Osteocyte (in vitro differentiated cells): ENCODE measurements around the gene HAPLN2. TPM values are rescaled to one million over a fixed set of nuclear protein-coding genes. Genes with fewer than 3 reads are reported as not detected.
"Not testable (repeated sequence)": the region's sequence is repeated elsewhere in the genome, so short reads cannot be mapped to it uniquely, and the experiment has no call there.

ENCODE experiments used
- DNase-seq: peaks from one replicate; pipeline ENCODE4 v3.0.0; 2021; ENCODE audit warnings: mixed read lengths; ENCODE audit not compliant: unreplicated experiment; ENCODE audit errors: extremely low spot score
- H3K27ac Mint-ChIP-seq: one replicate; pipeline ENCODE4 v1.8.0; 2021; ENCODE audit warnings: mild to moderate bottlenecking, mixed read lengths; ENCODE audit not compliant: unreplicated experiment
- H3K27me3 Mint-ChIP-seq: one replicate; pipeline ENCODE4 v1.8.0; 2021; ENCODE audit warnings: mixed read lengths; ENCODE audit not compliant: unreplicated experiment
- H3K36me3 Mint-ChIP-seq: one replicate; pipeline ENCODE4 v1.8.0; 2021; ENCODE audit warnings: mixed read lengths; ENCODE audit not compliant: unreplicated experiment
- H3K4me1 Mint-ChIP-seq: one replicate; pipeline ENCODE4 v1.8.0; 2021; ENCODE audit warnings: mixed read lengths; ENCODE audit not compliant: unreplicated experiment
- H3K4me3 Mint-ChIP-seq: one replicate; pipeline ENCODE4 v1.8.0; 2021; ENCODE audit warnings: mild to moderate bottlenecking, moderate library complexity, mixed read lengths; ENCODE audit not compliant: unreplicated experiment
- H3K9me3 Mint-ChIP-seq: one replicate; pipeline ENCODE4 v1.8.0; 2021; ENCODE audit warnings: mixed read lengths; ENCODE audit not compliant: unreplicated experiment
- total RNA-seq: library from RNA; stranded (reverse); gene quantifications from 2 replicates; pipeline ENCODE4 v1.2.1, GENCODE V29; 2021
- TF ChIP-seq, protein P1 (sequence below): fragments of 200-600 bp; sonication (generic); IDR thresholded peaks from 2 replicates; pipeline ENCODE4 v1.5.0; 2021; ENCODE audit warnings: antibody characterized with exemption, mild to moderate bottlenecking, moderate library complexity

The HAPLN2 gene
- total RNA-seq, 1 donor from 2014 or later = 0.35 TPM

GRCh38 chr1:156582388-156583017, 36.7 kb upstream of the HAPLN2 start:
- H3K27ac Mint-ChIP-seq = no peak overlapping the region
- TF ChIP-seq, protein P1, sequence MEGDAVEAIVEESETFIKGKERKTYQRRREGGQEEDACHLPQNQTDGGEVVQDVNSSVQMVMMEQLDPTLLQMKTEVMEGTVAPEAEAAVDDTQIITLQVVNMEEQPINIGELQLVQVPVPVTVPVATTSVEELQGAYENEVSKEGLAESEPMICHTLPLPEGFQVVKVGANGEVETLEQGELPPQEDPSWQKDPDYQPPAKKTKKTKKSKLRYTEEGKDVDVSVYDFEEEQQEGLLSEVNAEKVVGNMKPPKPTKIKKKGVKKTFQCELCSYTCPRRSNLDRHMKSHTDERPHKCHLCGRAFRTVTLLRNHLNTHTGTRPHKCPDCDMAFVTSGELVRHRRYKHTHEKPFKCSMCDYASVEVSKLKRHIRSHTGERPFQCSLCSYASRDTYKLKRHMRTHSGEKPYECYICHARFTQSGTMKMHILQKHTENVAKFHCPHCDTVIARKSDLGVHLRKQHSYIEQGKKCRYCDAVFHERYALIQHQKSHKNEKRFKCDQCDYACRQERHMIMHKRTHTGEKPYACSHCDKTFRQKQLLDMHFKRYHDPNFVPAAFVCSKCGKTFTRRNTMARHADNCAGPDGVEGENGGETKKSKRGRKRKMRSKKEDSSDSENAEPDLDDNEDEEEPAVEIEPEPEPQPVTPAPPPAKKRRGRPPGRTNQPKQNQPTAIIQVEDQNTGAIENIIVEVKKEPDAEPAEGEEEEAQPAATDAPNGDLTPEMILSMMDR = no peak
- H3K36me3 Mint-ChIP-seq = no peaks in the 10 kb centered on the region
- H3K4me1 Mint-ChIP-seq = peaks cover 2% of the 10 kb centered on the region
- H3K9me3 Mint-ChIP-seq = no peaks in the 10 kb centered on the region
- no peaks in the 10 kb centered on the region for H3K27me3 Mint-ChIP-seq
- DNase-seq = no peak
- H3K4me3 Mint-ChIP-seq = no peak overlapping the region

DNA sequence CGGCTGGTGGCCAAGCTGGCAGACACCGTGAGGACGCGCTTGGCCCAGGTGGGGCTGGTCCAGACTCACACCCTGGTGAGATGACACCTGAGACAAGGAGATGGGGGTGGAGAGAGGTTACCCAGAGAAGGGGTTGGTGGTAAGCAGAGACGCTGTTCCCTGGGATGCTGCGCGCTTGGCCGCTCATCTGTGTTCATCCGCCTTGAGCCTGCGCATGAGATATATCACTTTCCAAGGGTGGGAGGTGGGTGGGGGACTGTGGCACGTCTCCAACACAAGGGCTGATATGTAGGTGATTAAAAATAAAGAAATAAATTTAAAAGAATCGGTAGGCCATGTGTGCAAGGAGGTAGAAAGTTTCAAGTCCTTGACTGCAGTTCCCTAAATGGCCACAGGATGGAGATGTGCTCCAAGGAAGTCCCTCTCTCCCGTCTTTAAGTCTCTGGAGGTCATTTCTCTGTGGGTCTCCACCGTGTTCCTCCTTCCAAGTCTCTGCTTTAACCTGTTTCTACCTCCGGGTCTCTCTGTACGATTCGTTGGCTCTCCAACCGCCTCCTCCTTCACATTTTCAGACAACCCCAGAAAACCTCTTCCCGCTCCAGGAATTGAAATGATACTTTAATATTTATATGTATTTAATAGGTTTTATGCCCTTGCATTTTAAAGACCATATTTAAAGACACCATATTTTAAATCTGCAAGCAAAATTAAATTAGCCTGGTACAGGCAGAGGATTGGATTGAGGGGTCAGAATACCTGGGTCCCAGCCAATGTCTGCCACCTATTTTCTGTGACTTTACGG, 35.2 kb upstream of the HAPLN2 start:
- H3K4me3 Mint-ChIP-seq = no peak overlapping the region
- no peak overlapping the region for H3K27ac Mint-ChIP-seq
- H3K4me1 Mint-ChIP-seq = peaks cover 2% of the 10 kb centered on the region
- H3K27me3 Mint-ChIP-seq = peaks cover 2% of the 10 kb centered on the region
- DNase-seq = no peak
- no peaks in the 10 kb centered on the region for H3K36me3 Mint-ChIP-seq
- TF ChIP-seq, protein P1 = peak; percentile 90
- H3K9me3 Mint-ChIP-seq = no peaks in the 10 kb centered on the region

DNA sequence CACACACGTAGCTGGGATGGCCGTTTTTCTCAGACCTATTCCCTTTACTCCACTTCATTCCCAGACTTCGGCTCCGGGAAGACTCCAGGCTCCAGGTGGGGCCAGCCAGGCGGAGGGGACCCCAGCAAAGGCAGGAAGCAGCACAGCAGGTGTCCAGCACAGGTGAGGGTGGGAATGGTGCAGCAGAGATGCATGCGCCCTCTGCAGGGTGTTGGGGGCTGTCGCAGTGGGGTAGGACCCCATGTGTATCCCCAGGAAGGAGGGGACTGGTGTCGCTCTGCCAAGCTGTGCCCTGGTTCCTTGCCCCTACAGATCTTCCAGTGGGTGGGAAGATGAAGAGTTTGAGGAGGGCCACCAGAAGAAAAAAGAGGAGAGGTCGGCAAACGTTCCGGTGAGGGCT, 34.4 kb upstream of the HAPLN2 start:
- Mint-ChIP-seq H3K4me3 (no peak overlapping the region), H3K27me3 (peaks cover 2% of the 10 kb centered on the region), H3K36me3 (no peaks in the 10 kb centered on the region), H3K9me3 (no peaks in the 10 kb centered on the region), H3K27ac (no peak overlapping the region), H3K4me1 (peaks cover 2% of the 10 kb centered on the region)
- no peak for DNase-seq
- TF ChIP-seq, protein P1 = no peak

- H3K9me3 Mint-ChIP-seq = no peaks in the 10 kb centered on the region
- DNase-seq = no peak
- no peak overlapping the region for H3K4me3 Mint-ChIP-seq
- peaks cover 5% of the 10 kb centered on the region for H3K4me1 Mint-ChIP-seq
- H3K27me3 Mint-ChIP-seq = peaks cover 2% of the 10 kb centered on the region
- no peak overlapping the region for H3K27ac Mint-ChIP-seq
- TF ChIP-seq, protein P1 = no peak
- H3K36me3 Mint-ChIP-seq = no peaks in the 10 kb centered on the region
Measured at GRCh38 chr1:156586323-156586722, 32.9 kb upstream of the HAPLN2 start.

GRCh38 chr1:156586892-156587477, 32.2 kb upstream of the HAPLN2 start:
- TF ChIP-seq, protein P1 = no peak
- Mint-ChIP-seq H3K27ac (no peak overlapping the region), H3K4me3 (no peak overlapping the region), H3K9me3 (no peaks in the 10 kb centered on the region), H3K4me1 (peaks cover 6% of the 10 kb centered on the region), H3K36me3 (no peaks in the 10 kb centered on the region), H3K27me3 (peaks cover 2% of the 10 kb centered on the region)
- DNase-seq = no peak

DNA sequence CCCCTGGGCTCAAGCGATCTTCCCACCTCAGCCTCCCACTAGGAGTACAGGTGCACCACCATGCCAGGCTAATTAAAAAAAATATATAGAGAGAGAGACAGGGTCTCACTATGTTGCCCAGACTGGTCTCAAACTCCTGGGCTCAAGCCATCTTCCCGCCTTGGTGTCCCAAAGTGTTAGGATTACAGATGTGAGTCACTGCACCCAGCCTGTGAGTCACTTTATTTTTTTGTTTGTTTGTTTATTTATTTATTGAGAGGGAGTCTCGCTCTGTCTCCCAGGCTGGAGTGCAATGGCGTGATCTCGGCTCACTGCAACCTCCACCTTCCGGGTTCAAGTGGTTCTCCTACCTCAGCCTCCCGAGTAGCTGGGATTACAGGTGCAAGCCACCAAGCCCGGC, 31.3 kb upstream of the HAPLN2 start:
- not testable (repeated sequence) for H3K27me3 Mint-ChIP-seq, H3K36me3 Mint-ChIP-seq, H3K9me3 Mint-ChIP-seq, DNase-seq, H3K27ac Mint-ChIP-seq, H3K4me3 Mint-ChIP-seq
- peaks cover 13% of the 10 kb centered on the region for H3K4me1 Mint-ChIP-seq
